Type B pancreatic cell (in vitro differentiated cells): ENCODE data around the gene DENND6B. TPM values are rescaled to one million over a fixed set of nuclear protein-coding genes. Genes with fewer than 3 reads are reported as not detected.
"Not testable (repeated sequence)": the region's sequence is repeated elsewhere in the genome, so short reads cannot be mapped to it uniquely, and the experiment has no call there.

Experiments
- DNase-seq: peaks from one replicate; pipeline ENCODE4 v3.0.0; 2021; ENCODE audit warnings: mixed read lengths; ENCODE audit not compliant: unreplicated experiment; ENCODE audit errors: extremely low spot score
- H3K27ac Mint-ChIP-seq: 2 replicates; pipeline ENCODE4 v1.8.0; 2021; ENCODE audit warnings: mild to moderate bottlenecking, mixed read lengths
- H3K27me3 Mint-ChIP-seq: 2 replicates; pipeline ENCODE4 v1.8.0; 2021; ENCODE audit warnings: mixed read lengths
- H3K36me3 Mint-ChIP-seq: 2 replicates; pipeline ENCODE4 v1.8.0; 2021; ENCODE audit warnings: mixed read lengths
- H3K4me1 Mint-ChIP-seq: one replicate; pipeline ENCODE4 v1.8.0; 2021; ENCODE audit warnings: mixed read lengths; ENCODE audit not compliant: unreplicated experiment
- H3K4me3 Mint-ChIP-seq: 2 replicates; pipeline ENCODE4 v1.8.0; 2021; ENCODE audit warnings: mild to moderate bottlenecking, mixed read lengths
- H3K9me3 Mint-ChIP-seq: 2 replicates; pipeline ENCODE4 v1.8.0; 2021; ENCODE audit warnings: mixed read lengths
- CTCF ChIP-seq: fragments of 200-600 bp; sonication (generic); conservative IDR thresholded peaks from 2 replicates; pipeline ENCODE4 v1.5.0; 2021; ENCODE audit warnings: antibody characterized with exemption, mild to moderate bottlenecking
- total RNA-seq: library from RNA; stranded (reverse); gene quantifications from 2 replicates; pipeline ENCODE4 v1.2.1, GENCODE V29; 2021; ENCODE audit warnings: low replicate concordance

DENND6B gene
- total RNA-seq, 1 donor from 2014 or later = 25.6 TPM

GRCh38 chr22:50337262-50338041 is 10.6 kb upstream of the DENND6B start:
- no peak overlapping the region for H3K4me3 Mint-ChIP-seq
- no peak for TF ChIP-seq CTCF
- H3K36me3 Mint-ChIP-seq = no peaks in the 10 kb centered on the region
- peaks cover 3% of the 10 kb centered on the region for H3K4me1 Mint-ChIP-seq
- H3K27ac Mint-ChIP-seq = no peak overlapping the region
- no peaks in the 10 kb centered on the region for H3K27me3 Mint-ChIP-seq
- no peak for DNase-seq
- no peaks in the 10 kb centered on the region for H3K9me3 Mint-ChIP-seq

- not testable (repeated sequence) for H3K36me3 Mint-ChIP-seq, H3K4me1 Mint-ChIP-seq, DNase-seq, H3K27me3 Mint-ChIP-seq, H3K9me3 Mint-ChIP-seq, H3K4me3 Mint-ChIP-seq, H3K27ac Mint-ChIP-seq
Measured at GRCh38 chr22:50334433-50334832, 7.6 kb upstream of the DENND6B start.

- TF ChIP-seq CTCF = no peak
- Mint-ChIP-seq H3K27ac (no peak overlapping the region), H3K4me3 (peak overlapping the region; percentile 15)
Measured at GRCh38 chr22:50329236-50329635, 2.4 kb upstream of the DENND6B start.

GRCh38 chr22:50327711-50328019 is 853 bp upstream of the DENND6B start:
- no peak for DNase-seq
- H3K36me3 Mint-ChIP-seq = no peaks in the 10 kb centered on the region
- H3K4me1 Mint-ChIP-seq = peaks cover 7% of the 10 kb centered on the region
- peak overlapping the region; percentile 78 for H3K27ac Mint-ChIP-seq
- TF ChIP-seq CTCF = no peak
- peak overlapping the region; percentile 82 for H3K4me3 Mint-ChIP-seq
- no peaks in the 10 kb centered on the region for H3K9me3 Mint-ChIP-seq
- no peaks in the 10 kb centered on the region for H3K27me3 Mint-ChIP-seq

More at GRCh38 chr22:50329236-50329635, 2.4 kb upstream of the DENND6B start:
- Mint-ChIP-seq H3K9me3 (no peaks in the 10 kb centered on the region), H3K36me3 (no peaks in the 10 kb centered on the region), H3K27me3 (no peaks in the 10 kb centered on the region), H3K4me1 (peaks cover 7% of the 10 kb centered on the region)
- no peak for DNase-seq

- H3K9me3 Mint-ChIP-seq = no peaks in the 10 kb centered on the region
- no peak for DNase-seq
Measured at GRCh38 chr22:50326225-50326955, 422 bp downstream of the DENND6B start.

More at GRCh38 chr22:50326225-50326955, 422 bp downstream of the DENND6B start:
- peak overlapping the region; percentile 96 for H3K4me3 Mint-ChIP-seq
- H3K36me3 Mint-ChIP-seq = no peaks in the 10 kb centered on the region
- H3K4me1 Mint-ChIP-seq = peaks cover 7% of the 10 kb centered on the region
- H3K27ac Mint-ChIP-seq = peak overlapping the region; percentile 78
- H3K27me3 Mint-ChIP-seq = no peaks in the 10 kb centered on the region
- TF ChIP-seq CTCF = no peak
